Right ventricle myocardium superior (tissue), 1 donor: ENCODE results near the gene DIS3L2. TPM values are rescaled to one million over a fixed set of nuclear protein-coding genes. Genes with fewer than 3 reads are reported as not detected.
"Not testable (repeated sequence)": the region's sequence is repeated elsewhere in the genome, so short reads cannot be mapped to it uniquely, and the experiment has no call there.

Experiments
- ATAC-seq: fragments of 200-7000 bp; cut with Tn5 transposase; one replicate; pipeline ENCODE4 v1.9.1; 2020; ENCODE audit warnings: mild to moderate bottlenecking; ENCODE audit not compliant: poor library complexity
- DNase-seq: peaks from one replicate; pipeline ENCODE4 v3.0.0-alpha.2; 2020
- intact Hi-C: fragments of 100-400 bp; cut with DNase I; formaldehyde crosslinking; loops from one replicate; pipeline ENCODE4 v1.11.2; 2022
- total RNA-seq: library from RNA; stranded (reverse); fragmentation: NEBNext Ultra II Directional; extraction: Animal tissue kit (Norgen Biotek cat#: 25700); gene quantifications from one replicate; pipeline ENCODE4 v1.2.1, GENCODE V29; 2021
- donor health status: DM: no; HTN: yes; CAD: no; lungs with severe emphysema.

DIS3L2 gene
- total RNA-seq, 1 donor from 2014 or later, result 17.6 TPM

GRCh38 chr2:232030229-232030628, 68.7 kb downstream of the DIS3L2 start:
- intact Hi-C loops, result no loop called here
- DNase-seq, result no peak
- ATAC-seq, result no peak

GRCh38 chr2:232035292-232035691, 73.8 kb downstream of the DIS3L2 start:
- intact Hi-C loops, DNase-seq, ATAC-seq: not testable (repeated sequence)

- intact Hi-C loops, DNase-seq, ATAC-seq: not testable (repeated sequence)
Measured at GRCh38 chr2:232036876-232037275, 75.4 kb downstream of the DIS3L2 start.

GRCh38 chr2:232038251-232038880, 76.9 kb downstream of the DIS3L2 start:
- ATAC-seq (no peak), DNase-seq (no peak)
- intact Hi-C loops, result no loop called here

GRCh38 chr2:232038881-232039485, 77.5 kb downstream of the DIS3L2 start:
- DNase-seq (no peak), ATAC-seq (no peak)
- intact Hi-C loops, result no loop called here

GRCh38 chr2:232042911-232043574, 81.5 kb downstream of the DIS3L2 start:
- ATAC-seq (no peak), DNase-seq (no peak)
- intact Hi-C loops, result no loop called here

GRCh38 chr2:232043966-232044365, 82.5 kb downstream of the DIS3L2 start:
- ATAC-seq, result no peak
- no peak for DNase-seq
- intact Hi-C loops, result no loop called here

- DNase-seq, result no peak
- intact Hi-C loops, result no loop called here
- ATAC-seq, result no peak
Measured at GRCh38 chr2:232049350-232049749, 87.8 kb downstream of the DIS3L2 start.

GRCh38 chr2:232052591-232052990, 91.1 kb downstream of the DIS3L2 start:
- DNase-seq (no peak), ATAC-seq (no peak)
- intact Hi-C loops, result no loop called here

- intact Hi-C loops, result no loop called here
- DNase-seq (no peak), ATAC-seq (no peak)
Measured at GRCh38 chr2:232053777-232054176, 92.3 kb downstream of the DIS3L2 start.

- DNase-seq, result no peak
Measured at GRCh38 chr2:232058063-232058877, 96.8 kb downstream of the DIS3L2 start.

GRCh38 chr2:232058931-232059330, 97.4 kb downstream of the DIS3L2 start:
- ATAC-seq, result no peak
- intact Hi-C loops, result no loop called here

More at GRCh38 chr2:232058063-232058877, 96.8 kb downstream of the DIS3L2 start:
- ATAC-seq, result no peak
- intact Hi-C loops, result no loop called here

GRCh38 chr2:232061265-232061664, 99.8 kb downstream of the DIS3L2 start:
- ATAC-seq (no peak), DNase-seq (no peak)
- intact Hi-C loops, result no loop called here

More at GRCh38 chr2:232058931-232059330, 97.4 kb downstream of the DIS3L2 start:
- no peak for DNase-seq

- no peak for DNase-seq
- no peak for ATAC-seq
- intact Hi-C loops, result no loop called here
Measured at GRCh38 chr2:232073026-232073425, 111.5 kb downstream of the DIS3L2 start.

- no peak for DNase-seq
- intact Hi-C loops, result no loop called here
- no peak for ATAC-seq
Measured at GRCh38 chr2:232073699-232074098, 112.2 kb downstream of the DIS3L2 start.

- intact Hi-C loops, result no loop called here
- peak; percentile 69 for ATAC-seq
Measured at GRCh38 chr2:232075080-232075479, 113.6 kb downstream of the DIS3L2 start.

GRCh38 chr2:232075859-232076258, 114.3 kb downstream of the DIS3L2 start:
- intact Hi-C loops, result no loop called here
- DNase-seq (no peak), ATAC-seq (no peak)

More at GRCh38 chr2:232075080-232075479, 113.6 kb downstream of the DIS3L2 start:
- DNase-seq, result no peak

GRCh38 chr2:232076272-232076671, 114.8 kb downstream of the DIS3L2 start:
- intact Hi-C loops, result no loop called here
- ATAC-seq (no peak), DNase-seq (no peak)

GRCh38 chr2:232076736-232077135, 115.2 kb downstream of the DIS3L2 start:
- intact Hi-C loops, result no loop called here
- DNase-seq, result no peak
- no peak for ATAC-seq
